Kidney epithelial cell (primary cell): ENCODE data around the gene NPR1. TPM values are rescaled to one million over a fixed set of nuclear protein-coding genes. Genes with fewer than 3 reads are reported as not detected.
A peak's percentile ranks its signal among the peaks of the same experiment; 100 is the strongest.

Experiments used
- DNase-seq: peaks from one replicate; pipeline ENCODE4 v3.0.0-alpha.2; 2010; ENCODE audit warnings: low read depth
- H3K27me3 ChIP-seq: 2 replicates; pipeline ENCODE4 v1.6.0; 2011; ENCODE audit warnings: low read length; ENCODE audit not compliant: control insufficient read depth, insufficient read depth
- H3K36me3 ChIP-seq: 2 replicates; pipeline ENCODE4 v1.5.1; 2011; ENCODE audit warnings: low read length; ENCODE audit not compliant: control insufficient read depth, insufficient read depth
- H3K4me3 ChIP-seq: 2 replicates; pipeline ENCODE4 v1.5.1; 2011; ENCODE audit warnings: low read depth, mild to moderate bottlenecking, control low read depth, low read length
- CTCF ChIP-seq: IDR thresholded peaks from 2 replicates; pipeline ENCODE4 v1.5.1; 2011; ENCODE audit warnings: mild to moderate bottlenecking, moderate library complexity, low read length, control low read depth, inconsistent platforms; ENCODE audit not compliant: insufficient read depth, poor library complexity, severe bottlenecking
- total RNA-seq: library from RNA; depleted of rRNA; stranded (reverse); fragments of >200 nt; gene quantifications from 2 replicates; pipeline ENCODE4 v1.2.3, GENCODE V29; 2015

NPR1 gene
- total RNA-seq, 1 donor from 2014 or later, result 2.0 TPM

- TF ChIP-seq CTCF, result no peak
- H3K36me3 ChIP-seq, result no peaks in the 10 kb centered on the region
- DNase-seq, result no peak
- H3K27me3 ChIP-seq, result peaks cover 4% of the 10 kb centered on the region
- H3K4me3 ChIP-seq, result no peak overlapping the region
Measured at GRCh38 chr1:153696741-153697140, 18.3 kb downstream of the NPR1 start.

GRCh38 chr1:153697191-153698019 is 18.9 kb downstream of the NPR1 start:
- H3K36me3 ChIP-seq, result no peaks in the 10 kb centered on the region
- peak; percentile 79 for DNase-seq
- peaks cover 4% of the 10 kb centered on the region for H3K27me3 ChIP-seq
- H3K4me3 ChIP-seq, result no peak overlapping the region
- no peak for TF ChIP-seq CTCF

GRCh38 chr1:153698020-153698922 is 19.8 kb downstream of the NPR1 start:
- TF ChIP-seq CTCF, result no peak
- DNase-seq, result no peak
- H3K4me3 ChIP-seq, result no peak overlapping the region
- no peaks in the 10 kb centered on the region for H3K36me3 ChIP-seq
- H3K27me3 ChIP-seq, result peaks cover 4% of the 10 kb centered on the region

- Histone ChIP-seq H3K4me3 (no peak overlapping the region), H3K36me3 (no peaks in the 10 kb centered on the region), H3K27me3 (no peaks in the 10 kb centered on the region)
- no peak for DNase-seq
- no peak for TF ChIP-seq CTCF
Measured at GRCh38 chr1:153698923-153699714, 20.6 kb downstream of the NPR1 start.

- Histone ChIP-seq H3K36me3 (no peaks in the 10 kb centered on the region), H3K4me3 (no peak overlapping the region), H3K27me3 (no peaks in the 10 kb centered on the region)
- TF ChIP-seq CTCF, result no peak
- no peak for DNase-seq
Measured at GRCh38 chr1:153699768-153700167, 21.3 kb downstream of the NPR1 start.
